GM18511 (cell line): ENCODE results near the gene VCX2.
"Not testable (repeated sequence)": the region's sequence is repeated elsewhere in the genome, so short reads cannot be mapped to it uniquely, and the experiment has no call there.

Experiments used
- ATAC-seq: cut with Tn5 transposase; IDR thresholded peaks from one replicate; pipeline ENCODE4 v1.9.1; 2021; ENCODE audit warnings: mild to moderate bottlenecking, moderate library complexity; ENCODE audit not compliant: unreplicated experiment

VCX2 gene

GRCh38 chrX:8171169-8171568, at the start of gene VCX2:
VCX2 (minus strand) TSS chrX:8171267; CDS start chrX:8170643, 624 bp downstream.
- not testable (repeated sequence) for ATAC-seq

DNA sequence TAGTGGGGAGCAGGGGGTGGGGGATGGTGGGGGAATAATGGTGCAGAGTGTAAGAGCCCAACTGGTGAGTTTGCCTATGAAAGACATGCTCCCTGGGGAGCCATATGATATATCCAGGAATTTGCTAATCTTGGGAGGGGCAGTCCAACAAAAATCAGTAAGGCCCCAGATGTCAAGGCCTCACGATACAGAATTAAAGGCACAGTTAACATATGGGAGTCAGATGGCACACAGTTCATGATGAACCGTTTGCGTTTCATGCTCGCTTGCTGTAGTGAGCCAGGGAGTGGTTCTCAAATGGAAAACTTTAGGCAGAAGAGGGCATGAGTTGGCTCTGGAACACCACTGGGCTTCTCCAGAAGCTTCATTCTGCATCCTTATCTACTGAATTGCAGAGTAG, 33.9 kb upstream of the VCX2 start:
- no peak for ATAC-seq

- no peak for ATAC-seq
Measured at GRCh38 chrX:8204169-8204935, 33.3 kb upstream of the VCX2 start.

- ATAC-seq, result no peak
Measured at GRCh38 chrX:8201896-8202331, 30.8 kb upstream of the VCX2 start.

DNA sequence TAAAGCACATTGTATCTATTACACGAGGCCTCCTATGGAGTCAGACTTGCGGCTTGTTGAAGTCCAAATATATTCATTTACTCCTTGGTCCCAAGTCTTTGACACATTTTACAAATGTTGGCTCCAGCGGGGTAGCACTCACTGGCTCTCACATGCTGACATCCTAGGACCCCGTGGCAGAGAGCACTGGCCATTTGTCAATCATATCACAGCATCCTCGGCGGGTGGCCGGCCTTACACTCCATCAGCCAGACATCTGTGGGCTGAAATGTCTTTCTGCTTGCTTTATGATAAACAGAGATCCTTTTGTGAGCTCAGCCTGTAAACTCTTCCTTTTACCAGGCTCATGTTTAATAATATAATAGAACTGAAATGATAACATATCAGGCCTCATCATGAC, 25.7 kb upstream of the VCX2 start:
- ATAC-seq, result no peak

DNA sequence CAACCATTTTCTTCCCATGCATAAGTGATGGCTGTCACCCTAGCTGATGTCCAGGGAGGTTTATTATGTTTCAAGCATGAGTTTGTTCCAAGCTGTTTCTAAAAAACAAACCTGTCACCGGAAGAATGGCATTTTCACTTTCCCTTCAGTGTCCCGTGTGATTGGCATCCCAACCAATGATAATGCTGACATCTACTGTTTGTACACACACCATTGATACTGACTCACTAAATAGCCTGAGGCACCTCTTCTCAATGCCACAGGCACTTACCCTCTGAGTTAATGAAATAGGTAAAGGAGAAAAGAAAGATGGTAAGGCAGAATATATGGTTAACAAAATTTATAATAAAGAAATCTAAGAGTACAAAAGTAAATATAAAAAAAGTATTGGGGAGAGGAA, 23.1 kb upstream of the VCX2 start:
- ATAC-seq, result no peak

DNA sequence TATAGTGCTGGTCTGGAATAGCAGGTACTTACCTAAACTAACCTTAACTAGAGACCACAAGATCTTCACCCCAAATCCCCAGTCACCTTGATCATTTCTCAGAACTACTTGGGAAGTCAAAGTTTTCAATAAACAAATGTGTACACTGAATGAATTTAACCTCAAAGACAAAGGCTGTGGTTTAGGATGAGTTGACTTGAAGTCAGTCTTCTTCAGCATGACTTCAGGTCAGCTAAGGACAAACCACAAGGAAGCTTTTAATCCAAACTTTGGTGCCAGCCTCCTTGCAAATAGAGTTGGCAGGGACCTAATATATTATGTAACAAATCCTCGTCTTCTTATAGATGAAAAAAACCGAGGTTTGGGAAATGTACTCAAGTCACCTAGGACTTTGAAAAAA, 21.2 kb upstream of the VCX2 start:
- no peak for ATAC-seq

DNA sequence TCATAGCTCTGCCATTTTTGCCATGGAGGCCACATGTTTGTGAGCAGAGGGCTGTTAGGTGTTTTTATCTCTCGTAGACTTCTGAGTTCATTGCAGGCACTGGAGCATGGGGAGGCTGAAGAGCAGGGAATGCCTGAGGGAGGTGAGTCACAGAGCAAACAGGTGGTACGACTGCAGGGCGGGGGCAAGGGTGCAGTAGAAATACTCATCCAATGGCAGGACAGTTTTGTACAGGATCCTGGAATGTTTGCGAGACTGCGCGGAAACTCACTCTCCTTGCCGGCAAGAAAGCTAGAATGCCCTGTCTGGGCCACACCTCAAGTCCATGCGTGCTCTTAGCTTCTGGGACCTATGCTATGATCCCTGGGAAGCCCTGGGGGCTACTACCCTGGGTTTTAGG, 20.0 kb upstream of the VCX2 start:
- no peak for ATAC-seq

GRCh38 chrX:8190341-8190830, 19.3 kb upstream of the VCX2 start:
- no peak for ATAC-seq

DNA sequence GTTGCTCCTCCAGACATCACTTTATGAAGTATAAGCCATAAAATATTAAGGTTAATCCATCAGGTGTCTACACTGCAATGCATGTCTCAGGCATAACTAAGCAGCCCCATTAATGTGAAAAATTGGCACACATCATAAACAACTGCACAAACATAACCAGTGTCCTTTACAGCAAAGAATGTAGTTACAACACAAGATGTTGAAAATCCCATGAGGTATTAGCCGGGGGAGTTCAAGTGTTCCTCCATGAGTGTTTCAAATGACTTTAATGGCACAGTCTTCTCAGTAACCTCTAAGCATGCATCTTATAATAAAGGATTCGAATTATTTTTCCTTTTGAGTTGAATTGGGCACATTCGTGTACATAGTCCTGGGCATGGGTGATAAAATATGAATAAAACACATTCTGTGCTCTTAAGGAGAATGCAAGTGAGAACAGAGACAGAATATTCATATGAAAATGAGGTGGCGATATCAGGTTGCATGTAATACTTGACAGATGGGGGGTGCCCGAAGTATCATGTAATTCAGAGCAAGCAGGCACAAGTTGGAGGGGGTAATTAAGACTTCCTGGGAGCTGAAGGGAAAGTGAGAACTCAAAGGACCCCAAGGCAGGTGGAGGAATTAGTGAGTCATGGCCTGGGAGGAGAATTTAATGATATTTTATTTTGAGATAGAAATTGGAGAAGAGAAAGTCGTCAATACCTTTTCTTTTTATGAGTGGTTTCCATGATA, 18.2 kb upstream of the VCX2 start:
- no peak for ATAC-seq

GRCh38 chrX:8183346-8183745, 12.3 kb upstream of the VCX2 start:
- no peak for ATAC-seq

DNA sequence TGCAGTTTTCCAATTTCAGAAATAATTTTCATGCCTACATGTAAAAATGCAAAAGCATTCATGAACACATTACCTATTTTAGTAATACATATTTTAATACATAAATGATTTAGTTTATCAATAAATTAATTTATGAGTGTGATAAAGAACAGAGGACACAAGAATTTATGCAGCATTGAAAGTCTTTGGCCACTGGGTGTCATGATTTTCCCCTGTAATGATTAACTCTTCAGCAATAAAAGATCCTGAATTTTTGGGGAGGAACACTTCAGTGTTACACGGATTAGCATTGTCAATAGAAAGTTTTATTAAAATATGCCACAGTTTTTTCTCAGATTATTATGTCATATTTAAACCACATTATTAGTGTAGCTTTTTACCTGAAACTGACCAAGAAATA, 8.6 kb upstream of the VCX2 start:
- ATAC-seq, result no peak

GRCh38 chrX:8154011-8154410, 17.1 kb downstream of the VCX2 start:
- not testable (repeated sequence) for ATAC-seq

- ATAC-seq, result no peak
Measured at GRCh38 chrX:8147226-8147625, 23.8 kb downstream of the VCX2 start.

GRCh38 chrX:8144925-8145324, 26.1 kb downstream of the VCX2 start:
- no peak for ATAC-seq

- ATAC-seq, result no peak
Measured at GRCh38 chrX:8141896-8142295, 29.2 kb downstream of the VCX2 start.

DNA sequence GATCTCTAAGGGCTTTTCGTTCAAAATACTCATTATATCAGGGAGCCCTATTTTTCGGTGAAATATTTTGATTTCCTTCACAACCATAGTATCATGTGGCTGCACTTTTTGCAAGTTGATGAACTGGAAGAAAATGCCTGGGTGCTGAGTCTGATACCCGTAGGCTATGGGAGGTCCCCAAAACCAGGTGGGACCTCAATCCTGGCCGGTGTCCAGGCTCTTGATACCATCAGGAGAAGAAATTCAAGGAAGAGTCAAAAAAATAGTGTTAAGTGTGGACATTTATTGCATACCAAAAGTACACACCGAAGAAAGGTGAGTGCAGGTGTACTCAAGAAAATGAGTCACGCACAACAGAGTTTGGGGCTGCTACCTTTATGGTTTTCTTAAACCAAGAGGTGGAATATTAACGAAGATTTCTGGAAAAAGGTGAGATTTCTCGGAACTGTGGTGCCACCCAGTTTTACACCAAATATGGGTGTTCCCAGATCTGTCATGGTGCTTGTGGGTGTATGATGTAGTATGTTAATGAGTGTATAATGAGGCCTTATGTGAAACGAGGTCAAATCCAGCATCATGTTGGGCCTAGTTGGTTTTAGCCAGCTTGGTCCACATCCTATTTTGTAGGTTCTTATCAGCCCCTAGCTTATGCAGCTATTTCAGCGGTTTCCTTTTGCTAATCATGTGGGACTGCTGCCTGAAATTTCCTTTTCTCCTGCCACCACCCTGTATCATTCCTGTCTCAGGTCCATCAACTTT, 29.9 kb downstream of the VCX2 start:
- ATAC-seq, result no peak

DNA sequence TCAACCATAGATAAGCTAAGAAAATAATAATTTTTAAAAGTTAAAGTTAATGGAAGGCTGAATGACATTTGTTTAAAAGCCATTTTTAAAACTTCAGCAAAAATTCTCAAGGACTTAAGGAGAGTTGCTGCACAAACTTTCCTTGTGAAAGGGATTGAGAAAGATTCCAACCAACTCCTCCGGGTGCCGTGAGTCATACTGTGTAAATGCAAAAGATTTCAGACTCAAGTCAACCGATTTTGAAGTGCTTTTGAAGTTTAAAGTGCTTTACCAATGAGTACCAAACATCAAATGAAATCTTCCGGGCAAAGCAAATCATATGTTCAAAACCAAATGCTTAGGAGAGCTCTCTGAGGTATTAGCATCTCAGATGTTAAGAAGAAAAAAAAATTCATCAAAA, 31.4 kb downstream of the VCX2 start:
- ATAC-seq, result no peak

- ATAC-seq, result no peak
Measured at GRCh38 chrX:8138252-8138651, 32.8 kb downstream of the VCX2 start.

GRCh38 chrX:8126648-8127047, 44.4 kb downstream of the VCX2 start:
- no peak for ATAC-seq

GRCh38 chrX:8126092-8126491, 45.0 kb downstream of the VCX2 start:
- ATAC-seq, result no peak
